HepG2 (cell line): ENCODE measurements around the gene AHR. TPM values are rescaled to one million over a fixed set of nuclear protein-coding genes. Genes with fewer than 3 reads are reported as not detected.

Experiments
- ARHGAP35 ChIP-seq: sonication (generic); formaldehyde crosslinking; IDR thresholded peaks from 2 replicates; pipeline ENCODE4 v1.9.0; 2022; ENCODE audit warnings: mild to moderate bottlenecking, inconsistent platforms, moderate library complexity, missing genetic modification reagents, borderline replicate concordance
- CCDC6 ChIP-seq: sonication (generic); formaldehyde crosslinking; IDR thresholded peaks from 2 replicates; pipeline ENCODE4 v1.8.1; 2022; ENCODE audit warnings: mild to moderate bottlenecking, missing genetic modification reagents, moderate library complexity
- DNMT3B ChIP-seq: conservative IDR thresholded peaks from 2 replicates; pipeline ENCODE4 v1.6.1; 2016; ENCODE audit warnings: missing biosample characterization, control low read depth
- EED ChIP-seq: sonication (generic); formaldehyde crosslinking; IDR thresholded peaks from 2 replicates; pipeline ENCODE4 v1.5.0; 2020; ENCODE audit warnings: mild to moderate bottlenecking, missing genetic modification reagents
- FOXK1 ChIP-seq: sonication (generic); formaldehyde crosslinking; IDR thresholded peaks from 2 replicates; pipeline ENCODE4 v1.4.0; 2020; ENCODE audit warnings: low read depth, missing genetic modification reagents, borderline replicate concordance
- JARID2 ChIP-seq: sonication (generic); formaldehyde crosslinking; IDR thresholded peaks from 2 replicates; pipeline ENCODE4 v1.8.1; 2023; ENCODE audit warnings: missing genetic modification reagents, inconsistent platforms; ENCODE audit not compliant: insufficient replicate concordance
- MZF1 ChIP-seq: sonication (generic); formaldehyde crosslinking; IDR thresholded peaks from 2 replicates; pipeline ENCODE4 v1.8.1; 2023; ENCODE audit warnings: mild to moderate bottlenecking, missing genetic modification reagents, borderline replicate concordance
- NR2F1 ChIP-seq, 2 experiments: fragments of 450-650 bp in 1 of 2; formaldehyde crosslinking in 1 of 2; IDR thresholded peaks; 2 replicates each; pipeline versions ENCODE4 v1.5.0 to v1.6.1; 2016 to 2020; ENCODE audit warnings: mild to moderate bottlenecking in 1 of 2, missing compliant biosample characterization in 1 of 2, missing genetic modification reagents in 1 of 2, moderate library complexity in 1 of 2
- RCOR2 ChIP-seq: IDR thresholded peaks from 2 replicates; pipeline ENCODE4 v1.6.1; 2016; ENCODE audit warnings: missing biosample characterization, missing genetic modification reagents
- TOPORS ChIP-seq: sonication (generic); formaldehyde crosslinking; IDR thresholded peaks from 2 replicates; pipeline ENCODE4 v1.8.0; 2023; ENCODE audit warnings: mild to moderate bottlenecking, missing genetic modification reagents
- ZC3H4 ChIP-seq: sonication (generic); formaldehyde crosslinking; IDR thresholded peaks from 2 replicates; pipeline ENCODE4 v1.4.0; 2020; ENCODE audit warnings: missing genetic modification reagents, borderline replicate concordance
- ZNF547 ChIP-seq: sonication (generic); formaldehyde crosslinking; IDR thresholded peaks from 2 replicates; pipeline ENCODE4 v1.5.1; 2020; ENCODE audit warnings: mild to moderate bottlenecking, missing genetic modification reagents
- ZNF629 ChIP-seq: sonication (generic); formaldehyde crosslinking; conservative IDR thresholded peaks from 2 replicates; pipeline ENCODE4 v1.5.0; 2020; ENCODE audit warnings: missing genetic modification reagents
- ZNF644 ChIP-seq: IDR thresholded peaks from 2 replicates; pipeline ENCODE4 v1.6.1; 2016; ENCODE audit warnings: low read depth
- ZNF720 ChIP-seq: sonication (generic); formaldehyde crosslinking; IDR thresholded peaks from 2 replicates; pipeline ENCODE4 v1.4.0; 2020; ENCODE audit warnings: missing genetic modification reagents
- ZSCAN31 ChIP-seq: sonication (generic); formaldehyde crosslinking; IDR thresholded peaks from 2 replicates; pipeline ENCODE4 v1.5.0; 2020; ENCODE audit warnings: low read depth, mild to moderate bottlenecking, missing genetic modification reagents
- polyA plus RNA-seq, 8 experiments: library from polyadenylated mRNA; depleted of rRNA in 3 of 8; stranded (reverse) in 7 of 8; unstranded in 1 of 8; fragments of >200 nt; fragmentation: Illumina TruSeq in 4 of 8; extraction: Trizol in 4 of 8; gene quantifications; 2 replicates each; pipeline versions ENCODE4 v1.2.1 to v1.2.3, GENCODE V29; 2011 to 2016; ENCODE audit warnings: low read depth in 4 of 8, missing spikeins in 1 of 8, mixed read lengths in 1 of 8; ENCODE audit not compliant: insufficient read depth in 1 of 8
- total RNA-seq, 5 experiments: library from RNA; depleted of rRNA; stranded (reverse); fragments of >200 nt; fragmentation: Illumina TruSeq; extraction: Trizol; gene quantifications; 2 replicates each; pipeline ENCODE4 v1.2.3, GENCODE V29; 2016; ENCODE audit warnings: low read depth in 1 of 5
- TF ChIP-seq, protein P1 (sequence below): fragments of 450-650 bp; IDR thresholded peaks from 2 replicates; pipeline ENCODE4 v1.6.1; 2017
- TF ChIP-seq, protein P2 (sequence below): sonication (generic); formaldehyde crosslinking; IDR thresholded peaks from 2 replicates; pipeline ENCODE4 v1.5.0; 2020; ENCODE audit warnings: missing genetic modification reagents, mild to moderate bottlenecking, borderline replicate concordance
- TF ChIP-seq, protein P3 (sequence below): sonication (generic); formaldehyde crosslinking; IDR thresholded peaks from 2 replicates; pipeline ENCODE4 v1.4.0; 2020; ENCODE audit warnings: mild to moderate bottlenecking, missing genetic modification reagents
- TF ChIP-seq, protein P4 (sequence below): sonication (generic); formaldehyde crosslinking; conservative IDR thresholded peaks from 2 replicates; pipeline ENCODE4 v1.4.0; 2020; ENCODE audit warnings: missing genetic modification reagents
- TF ChIP-seq, protein P5 (sequence below): sonication (generic); formaldehyde crosslinking; IDR thresholded peaks from 2 replicates; pipeline ENCODE4 v1.4.0; 2020; ENCODE audit warnings: mild to moderate bottlenecking, missing genetic modification reagents
- TF ChIP-seq, protein P6 (sequence below): sonication (generic); formaldehyde crosslinking; IDR thresholded peaks from 2 replicates; pipeline ENCODE4 v1.5.1; 2020; ENCODE audit warnings: mild to moderate bottlenecking, missing genetic modification reagents, borderline replicate concordance

AHR gene
- total and polyA plus RNA-seq, 2 of the 13 experiments (the other 11 are each of a cell fraction or from before 2014, with no cell fraction given) = 9.0 to 31.3 TPM

DNA sequence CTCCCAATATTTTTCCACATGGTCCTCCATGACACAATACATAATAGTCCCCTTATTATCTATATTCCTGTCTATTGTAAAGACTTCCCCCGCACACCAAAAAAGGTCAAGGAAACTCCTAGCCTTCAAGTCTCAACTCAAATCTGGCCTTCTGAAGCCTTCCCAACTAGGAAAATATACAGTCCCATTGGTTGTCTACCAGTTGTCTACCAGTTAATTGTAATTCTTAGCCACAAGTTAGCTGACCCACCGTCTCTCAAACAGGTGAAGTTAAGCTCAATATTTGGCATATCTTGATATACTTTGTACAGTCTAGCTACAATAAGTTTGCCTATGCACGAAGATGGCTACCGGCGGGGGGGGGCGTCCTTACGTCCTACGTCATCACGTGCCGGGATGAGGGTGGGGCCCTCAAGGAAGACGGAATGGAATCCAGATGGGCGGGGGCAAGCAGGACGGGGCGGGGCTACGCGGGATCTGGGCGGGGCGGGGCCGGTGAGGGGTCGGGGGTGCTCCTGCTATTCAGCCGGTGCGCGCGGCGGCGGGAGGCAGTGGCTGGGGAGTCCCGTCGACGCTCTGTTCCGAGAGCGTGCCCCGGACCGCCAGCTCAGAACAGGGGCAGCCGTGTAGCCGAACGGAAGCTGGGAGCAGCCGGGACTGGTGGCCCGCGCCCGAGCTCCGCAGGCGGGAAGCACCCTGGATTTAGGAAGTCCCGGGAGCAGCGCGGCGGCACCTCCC, at the start of gene AHR (continued):
- TF ChIP-seq, protein P1, sequence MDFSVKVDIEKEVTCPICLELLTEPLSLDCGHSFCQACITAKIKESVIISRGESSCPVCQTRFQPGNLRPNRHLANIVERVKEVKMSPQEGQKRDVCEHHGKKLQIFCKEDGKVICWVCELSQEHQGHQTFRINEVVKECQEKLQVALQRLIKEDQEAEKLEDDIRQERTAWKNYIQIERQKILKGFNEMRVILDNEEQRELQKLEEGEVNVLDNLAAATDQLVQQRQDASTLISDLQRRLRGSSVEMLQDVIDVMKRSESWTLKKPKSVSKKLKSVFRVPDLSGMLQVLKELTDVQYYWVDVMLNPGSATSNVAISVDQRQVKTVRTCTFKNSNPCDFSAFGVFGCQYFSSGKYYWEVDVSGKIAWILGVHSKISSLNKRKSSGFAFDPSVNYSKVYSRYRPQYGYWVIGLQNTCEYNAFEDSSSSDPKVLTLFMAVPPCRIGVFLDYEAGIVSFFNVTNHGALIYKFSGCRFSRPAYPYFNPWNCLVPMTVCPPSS = no peak
- TF ChIP-seq, protein P2, sequence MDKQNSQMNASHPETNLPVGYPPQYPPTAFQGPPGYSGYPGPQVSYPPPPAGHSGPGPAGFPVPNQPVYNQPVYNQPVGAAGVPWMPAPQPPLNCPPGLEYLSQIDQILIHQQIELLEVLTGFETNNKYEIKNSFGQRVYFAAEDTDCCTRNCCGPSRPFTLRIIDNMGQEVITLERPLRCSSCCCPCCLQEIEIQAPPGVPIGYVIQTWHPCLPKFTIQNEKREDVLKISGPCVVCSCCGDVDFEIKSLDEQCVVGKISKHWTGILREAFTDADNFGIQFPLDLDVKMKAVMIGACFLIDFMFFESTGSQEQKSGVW = no peak
- no peak for TF ChIP-seq ZNF629
- TF ChIP-seq ZSCAN31 (CRISPR knock-in tag) = no peak
- TF ChIP-seq ZNF644 = peak; percentile 90
- TF ChIP-seq NR2F1 (CRISPR knock-in tag; IDR thresholded peaks at IDR 0.05) = no peak
- TF ChIP-seq FOXK1 (CRISPR knock-in tag) = peak; percentile 20; the same call in 1 of the 2 replicates
- no peak; the same call in 1 of the 2 replicates for TF ChIP-seq EED
- no peak for TF ChIP-seq JARID2 (CRISPR knock-in tag)
- no peak for TF ChIP-seq ZNF720
- TF ChIP-seq, protein P3, sequence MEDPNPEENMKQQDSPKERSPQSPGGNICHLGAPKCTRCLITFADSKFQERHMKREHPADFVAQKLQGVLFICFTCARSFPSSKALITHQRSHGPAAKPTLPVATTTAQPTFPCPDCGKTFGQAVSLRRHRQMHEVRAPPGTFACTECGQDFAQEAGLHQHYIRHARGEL = no peak
- TF ChIP-seq MZF1 (CRISPR knock-in tag) = no peak
- TF ChIP-seq ZNF547 (CRISPR knock-in tag) = no peak; the same call in 1 of the 2 replicates
- TF ChIP-seq, protein P4, sequence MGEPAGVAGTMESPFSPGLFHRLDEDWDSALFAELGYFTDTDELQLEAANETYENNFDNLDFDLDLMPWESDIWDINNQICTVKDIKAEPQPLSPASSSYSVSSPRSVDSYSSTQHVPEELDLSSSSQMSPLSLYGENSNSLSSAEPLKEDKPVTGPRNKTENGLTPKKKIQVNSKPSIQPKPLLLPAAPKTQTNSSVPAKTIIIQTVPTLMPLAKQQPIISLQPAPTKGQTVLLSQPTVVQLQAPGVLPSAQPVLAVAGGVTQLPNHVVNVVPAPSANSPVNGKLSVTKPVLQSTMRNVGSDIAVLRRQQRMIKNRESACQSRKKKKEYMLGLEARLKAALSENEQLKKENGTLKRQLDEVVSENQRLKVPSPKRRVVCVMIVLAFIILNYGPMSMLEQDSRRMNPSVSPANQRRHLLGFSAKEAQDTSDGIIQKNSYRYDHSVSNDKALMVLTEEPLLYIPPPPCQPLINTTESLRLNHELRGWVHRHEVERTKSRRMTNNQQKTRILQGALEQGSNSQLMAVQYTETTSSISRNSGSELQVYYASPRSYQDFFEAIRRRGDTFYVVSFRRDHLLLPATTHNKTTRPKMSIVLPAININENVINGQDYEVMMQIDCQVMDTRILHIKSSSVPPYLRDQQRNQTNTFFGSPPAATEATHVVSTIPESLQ (CRISPR knock-in tag) = no peak
- TF ChIP-seq ARHGAP35 (CRISPR knock-in tag) = no peak
- no peak for TF ChIP-seq ZC3H4 (CRISPR knock-in tag)
- no peak for TF ChIP-seq RCOR2
- TF ChIP-seq DNMT3B (CRISPR knock-in tag) = no peak
- no peak for TF ChIP-seq CCDC6 (CRISPR knock-in tag)
- TF ChIP-seq, protein P5, sequence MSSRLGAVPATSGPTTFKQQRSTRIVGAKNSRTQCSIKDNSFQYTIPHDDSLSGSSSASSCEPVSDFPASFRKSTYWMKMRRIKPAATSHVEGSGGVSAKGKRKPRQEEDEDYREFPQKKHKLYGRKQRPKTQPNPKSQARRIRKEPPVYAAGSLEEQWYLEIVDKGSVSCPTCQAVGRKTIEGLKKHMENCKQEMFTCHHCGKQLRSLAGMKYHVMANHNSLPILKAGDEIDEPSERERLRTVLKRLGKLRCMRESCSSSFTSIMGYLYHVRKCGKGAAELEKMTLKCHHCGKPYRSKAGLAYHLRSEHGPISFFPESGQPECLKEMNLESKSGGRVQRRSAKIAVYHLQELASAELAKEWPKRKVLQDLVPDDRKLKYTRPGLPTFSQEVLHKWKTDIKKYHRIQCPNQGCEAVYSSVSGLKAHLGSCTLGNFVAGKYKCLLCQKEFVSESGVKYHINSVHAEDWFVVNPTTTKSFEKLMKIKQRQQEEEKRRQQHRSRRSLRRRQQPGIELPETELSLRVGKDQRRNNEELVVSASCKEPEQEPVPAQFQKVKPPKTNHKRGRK (CRISPR knock-in tag) = no peak
- TF ChIP-seq, protein P6, sequence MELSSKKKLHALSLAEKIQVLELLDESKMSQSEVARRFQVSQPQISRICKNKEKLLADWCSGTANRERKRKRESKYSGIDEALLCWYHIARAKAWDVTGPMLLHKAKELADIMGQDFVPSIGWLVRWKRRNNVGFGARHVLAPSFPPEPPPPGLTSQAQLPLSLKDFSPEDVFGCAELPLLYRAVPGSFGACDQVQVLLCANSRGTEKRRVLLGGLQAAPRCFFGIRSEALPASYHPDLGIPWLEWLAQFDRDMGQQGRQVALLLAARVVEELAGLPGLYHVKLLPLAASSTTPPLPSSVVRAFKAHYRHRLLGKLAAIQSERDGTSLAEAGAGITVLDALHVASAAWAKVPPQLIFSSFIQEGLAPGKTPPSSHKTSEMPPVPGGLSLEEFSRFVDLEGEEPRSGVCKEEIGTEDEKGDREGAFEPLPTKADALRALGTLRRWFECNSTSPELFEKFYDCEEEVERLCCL (CRISPR knock-in tag) = no peak
- 0 out of 2 replicates have a peak, but pooled peaks have one; percentile 68 for TF ChIP-seq TOPORS (CRISPR knock-in tag)
